HL-60 (cell line): ENCODE measurements around the gene ASB7.

Experiments used
- CTCF ChIP-seq: IDR thresholded peaks from one replicate; pipeline ENCODE4 v1.5.1; 2011; ENCODE audit warnings: low read length, control low read depth, inconsistent platforms; ENCODE audit not compliant: insufficient read depth
- GABPA ChIP-seq: IDR thresholded peaks from 2 replicates; pipeline ENCODE4 v1.6.1; 2012; ENCODE audit warnings: low read depth
- POLR2AphosphoS5 ChIP-seq: IDR thresholded peaks from 2 replicates; pipeline ENCODE4 v1.6.1; 2012; ENCODE audit warnings: low read depth
- REST ChIP-seq: IDR thresholded peaks from 2 replicates; pipeline ENCODE4 v1.6.1; 2012; ENCODE audit warnings: low read depth; ENCODE audit not compliant: insufficient replicate concordance
- SPI1 ChIP-seq: IDR thresholded peaks from 2 replicates; pipeline ENCODE4 v1.6.1; 2012; ENCODE audit warnings: low read depth, mild to moderate bottlenecking, borderline replicate concordance

- TF ChIP-seq CTCF: no peak
- no peak for TF ChIP-seq SPI1
- TF ChIP-seq REST: no peak
- TF ChIP-seq POLR2AphosphoS5: no peak
- no peak for TF ChIP-seq GABPA
Observed at GRCh38 chr15:100693451-100693850, 91.1 kb downstream of the ASB7 start.
